Measurements from ENCODE around the gene ZNF598.

Gene ZNF598

GRCh38 chr16:2044541-2044940 lies 34.9 kb upstream of the ZNF598 start:
- Histone ChIP-seq H3K4me1 (ENCODE audit: control insufficient read depth, insufficient read depth, low read length) (no peaks in the 10 kb centered on the region), H3K36me3 (ENCODE audit: control insufficient read depth in 2 of 2, insufficient read depth in 1 of 2, low read length in 2 of 2) (peaks cover 0 to 11% of the 10 kb centered on the region in 2 experiments; a peak in 2 of 3 replicates), H3K4me3 (ENCODE audit: low read depth, low read length) (no peak overlapping the region), H3K9me3 (ENCODE audit: control insufficient read depth, insufficient read depth, low read depth, low read length) (no peaks in the 10 kb centered on the region), H3K27ac (ENCODE audit: extremely low read depth, low read depth, low read length) (no peak overlapping the region)
- CTCF ChIA-PET = no interaction called here
- POLR2A ChIA-PET = interaction anchor here (1.0 kb wide), 1 partner anchor 19 kb away, joined by 4 read pairs; no protein-coding TSS in a partner anchor
- TF ChIP-seq PRDM10 (tag by site-specific recombination; IDR thresholded peaks at IDR 0.05) (no peak), ZEB2 (tag by site-specific recombination; IDR thresholded peaks at IDR 0.05) (0 out of 2 replicates have a peak, but pooled peaks have one; percentile 24)

- Histone ChIP-seq H3K4me3 (ENCODE audit: low read depth, low read length) (no peak overlapping the region), H3K4me1 (ENCODE audit: control insufficient read depth, insufficient read depth, low read length) (no peaks in the 10 kb centered on the region), H3K36me3 (ENCODE audit: control insufficient read depth in 2 of 2, insufficient read depth in 1 of 2, low read length in 2 of 2) (peaks cover 0 to 11% of the 10 kb centered on the region in 2 experiments; a peak in 2 of 3 replicates), H3K27ac (ENCODE audit: extremely low read depth, low read depth, low read length) (no peak overlapping the region), H3K9me3 (ENCODE audit: control insufficient read depth, insufficient read depth, low read depth, low read length) (no peaks in the 10 kb centered on the region)
- ChIA-PET POLR2A (interaction anchor here (0.5 to 1.0 kb wide), 2 partner anchors 20 to 23 kb away, joined by 3 to 4 read pairs; no protein-coding TSS in a partner anchor), CTCF (interaction anchor here (1.0 kb wide), 1 partner anchor 97 kb away, joined by 3 read pairs; no protein-coding TSS in a partner anchor)
- TF ChIP-seq ZNF610 (tag by site-specific recombination; IDR thresholded peaks at IDR 0.05; ENCODE audit: borderline replicate concordance) = no peak
- peak; percentile 70 for TF ChIP-seq KLF1 (tag by site-specific recombination; IDR thresholded peaks at IDR 0.05)
- no peak for TF ChIP-seq INSM2 (tag by site-specific recombination; IDR thresholded peaks at IDR 0.05)
- TF ChIP-seq ZNF248 (tag by site-specific recombination; IDR thresholded peaks at IDR 0.05) = no peak
- 0 out of 2 replicates have a peak, but pooled peaks have one; percentile 22 for TF ChIP-seq ZNF10 (tag by site-specific recombination; IDR thresholded peaks at IDR 0.05)
- no peak for TF ChIP-seq ZNF580 (tag by site-specific recombination; IDR thresholded peaks at IDR 0.05)
- TF ChIP-seq EGR2 (tag by site-specific recombination; IDR thresholded peaks at IDR 0.05; ENCODE audit: low read depth) = peak; percentile 82
- no peak for TF ChIP-seq BCL11A (tag by site-specific recombination; IDR thresholded peaks at IDR 0.05; ENCODE audit: low read depth)
- no peak for TF ChIP-seq ZBTB21 (tag by site-specific recombination; IDR thresholded peaks at IDR 0.05)
- no peak for TF ChIP-seq ZBTB17 (tag by site-specific recombination; IDR thresholded peaks at IDR 0.05)
- no peak for TF ChIP-seq ZNF133 (tag by site-specific recombination; IDR thresholded peaks at IDR 0.05)
- TF ChIP-seq PBX3 (CRISPR knock-in tag; IDR thresholded peaks at IDR 0.05) = no peak
- no peak for TF ChIP-seq TRIM28 (IDR thresholded peaks at IDR 0.05; ENCODE audit: borderline replicate concordance, low read length)
- TF ChIP-seq ZNF2 (tag by site-specific recombination; IDR thresholded peaks at IDR 0.05) = no peak
- TF ChIP-seq ZNF776 (tag by site-specific recombination; IDR thresholded peaks at IDR 0.05; ENCODE audit: borderline replicate concordance) = no peak
- TF ChIP-seq SP2 (tag by site-specific recombination; IDR thresholded peaks at IDR 0.05) = peak; percentile 47
- no peak for TF ChIP-seq ZNF571 (tag by site-specific recombination; IDR thresholded peaks at IDR 0.05)
- peak; percentile 78 for TF ChIP-seq ZFHX2 (tag by site-specific recombination; conservative IDR thresholded peaks at IDR 0.05)
- no peak for TF ChIP-seq ZNF221 (tag by site-specific recombination; IDR thresholded peaks at IDR 0.05; ENCODE audit: borderline replicate concordance)
- no peak for TF ChIP-seq ZNF677 (tag by site-specific recombination; IDR thresholded peaks at IDR 0.05)
- peak; percentile 92 for TF ChIP-seq KLF17 (tag by site-specific recombination; IDR thresholded peaks at IDR 0.05)
- peak; percentile 51 for TF ChIP-seq SCRT2 (tag by site-specific recombination; IDR thresholded peaks at IDR 0.05)
- no peak for TF ChIP-seq SP3 (tag by site-specific recombination; IDR thresholded peaks at IDR 0.05)
Measured at GRCh38 chr16:2043667-2044451, 34.2 kb upstream of the ZNF598 start.
